Esophagus squamous epithelium (tissue), 4 donors: ENCODE data around the gene PTX3.

Source experiments
- POLR2A ChIP-seq, 4 donors: fragments of 450-650 bp; IDR thresholded peaks; one replicate each; pipeline ENCODE4 v1.6.1; 2017; ENCODE audit warnings: antibody characterized with exemption in 4 of 4, mild to moderate bottlenecking in 4 of 4, moderate library complexity in 3 of 4
- TF ChIP-seq, protein P1 (sequence below), 6 experiments: fragments of 450-650 bp in 4 of 6; fragments of 200-600 bp in 2 of 6; sonication (generic) in 2 of 6; IDR thresholded peaks; one replicate each; pipeline ENCODE4 v1.5.1; 2016 to 2019; ENCODE audit warnings: antibody characterized with exemption in 6 of 6, mild to moderate bottlenecking in 4 of 6, moderate library complexity in 4 of 6

- TF ChIP-seq, protein P1, sequence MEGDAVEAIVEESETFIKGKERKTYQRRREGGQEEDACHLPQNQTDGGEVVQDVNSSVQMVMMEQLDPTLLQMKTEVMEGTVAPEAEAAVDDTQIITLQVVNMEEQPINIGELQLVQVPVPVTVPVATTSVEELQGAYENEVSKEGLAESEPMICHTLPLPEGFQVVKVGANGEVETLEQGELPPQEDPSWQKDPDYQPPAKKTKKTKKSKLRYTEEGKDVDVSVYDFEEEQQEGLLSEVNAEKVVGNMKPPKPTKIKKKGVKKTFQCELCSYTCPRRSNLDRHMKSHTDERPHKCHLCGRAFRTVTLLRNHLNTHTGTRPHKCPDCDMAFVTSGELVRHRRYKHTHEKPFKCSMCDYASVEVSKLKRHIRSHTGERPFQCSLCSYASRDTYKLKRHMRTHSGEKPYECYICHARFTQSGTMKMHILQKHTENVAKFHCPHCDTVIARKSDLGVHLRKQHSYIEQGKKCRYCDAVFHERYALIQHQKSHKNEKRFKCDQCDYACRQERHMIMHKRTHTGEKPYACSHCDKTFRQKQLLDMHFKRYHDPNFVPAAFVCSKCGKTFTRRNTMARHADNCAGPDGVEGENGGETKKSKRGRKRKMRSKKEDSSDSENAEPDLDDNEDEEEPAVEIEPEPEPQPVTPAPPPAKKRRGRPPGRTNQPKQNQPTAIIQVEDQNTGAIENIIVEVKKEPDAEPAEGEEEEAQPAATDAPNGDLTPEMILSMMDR (IDR thresholded peaks at IDR 0.05): no peak
- TF ChIP-seq POLR2A (IDR thresholded peaks at IDR 0.05): no peak
Observed at GRCh38 chr3:157472648-157473047, 36.0 kb downstream of the PTX3 start.
